Inflammatory macrophage (primary cell): Measurements from ENCODE around the gene NEURL1.

Experiments used
- DNase-seq, 2 donors: peaks; one replicate each; pipeline ENCODE4 v3.0.0-alpha.2; 2020 to 2022
- total RNA-seq, 18 experiments: gene quantifications; one replicate each; lab custom pipeline; 2026; ENCODE audit warnings: mixed read lengths in 6 of 18, inconsistent platforms in 2 of 18; lab: John Stamatoyannopoulos, UW

NEURL1 gene, protein sequence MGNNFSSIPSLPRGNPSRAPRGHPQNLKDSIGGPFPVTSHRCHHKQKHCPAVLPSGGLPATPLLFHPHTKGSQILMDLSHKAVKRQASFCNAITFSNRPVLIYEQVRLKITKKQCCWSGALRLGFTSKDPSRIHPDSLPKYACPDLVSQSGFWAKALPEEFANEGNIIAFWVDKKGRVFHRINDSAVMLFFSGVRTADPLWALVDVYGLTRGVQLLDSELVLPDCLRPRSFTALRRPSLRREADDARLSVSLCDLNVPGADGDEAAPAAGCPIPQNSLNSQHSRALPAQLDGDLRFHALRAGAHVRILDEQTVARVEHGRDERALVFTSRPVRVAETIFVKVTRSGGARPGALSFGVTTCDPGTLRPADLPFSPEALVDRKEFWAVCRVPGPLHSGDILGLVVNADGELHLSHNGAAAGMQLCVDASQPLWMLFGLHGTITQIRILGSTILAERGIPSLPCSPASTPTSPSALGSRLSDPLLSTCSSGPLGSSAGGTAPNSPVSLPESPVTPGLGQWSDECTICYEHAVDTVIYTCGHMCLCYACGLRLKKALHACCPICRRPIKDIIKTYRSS
- 0 to 2.1 (median 0.57) reads per million in 18 experiments for total RNA-seq

DNA sequence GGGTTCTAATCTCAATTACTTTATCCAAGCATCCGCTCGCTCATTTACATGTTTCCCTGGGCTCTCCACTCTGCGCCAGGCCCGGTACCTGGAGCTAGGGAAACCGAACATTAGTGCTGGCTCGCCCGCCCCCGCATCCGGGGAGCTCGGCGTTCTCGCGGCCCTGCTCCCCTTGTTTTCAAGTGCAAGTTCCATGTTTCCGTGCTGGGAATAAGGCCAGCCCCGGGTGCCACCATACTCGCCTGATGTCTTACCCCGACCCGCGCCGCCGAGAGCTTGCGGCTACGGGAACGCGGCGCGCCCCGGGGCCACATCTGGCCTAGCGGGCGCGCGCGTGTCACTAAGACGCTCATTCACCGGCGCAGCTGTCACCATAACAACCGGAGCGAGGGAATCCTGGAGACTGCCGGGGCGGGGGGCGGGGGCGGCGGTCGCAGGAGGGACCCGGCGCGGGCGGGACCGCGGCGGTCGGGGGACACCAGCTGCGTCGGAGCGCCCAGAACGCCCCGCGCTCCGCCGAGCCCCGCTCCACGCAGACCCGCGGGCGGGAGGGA, at the start of gene NEURL1:
Gene NEURL1 (plus strand): TSS at position 344 of the 554 bp plus-strand sequence. CDS start 683 bp downstream, outside the sequence.
- no peak for DNase-seq

- no peak for DNase-seq
These were observed 49.0 kb upstream of the NEURL1 start for GRCh38 chr10:103444478-103444877.

- DNase-seq: no peak
These were observed 48.1 kb upstream of the NEURL1 start for GRCh38 chr10:103445366-103445765.

- peak; percentile 57 to 71 for DNase-seq
These were observed 47.5 kb upstream of the NEURL1 start for GRCh38 chr10:103445767-103446567.

- no peak for DNase-seq
These were observed 46.3 kb upstream of the NEURL1 start for GRCh38 chr10:103447187-103447586.

DNA sequence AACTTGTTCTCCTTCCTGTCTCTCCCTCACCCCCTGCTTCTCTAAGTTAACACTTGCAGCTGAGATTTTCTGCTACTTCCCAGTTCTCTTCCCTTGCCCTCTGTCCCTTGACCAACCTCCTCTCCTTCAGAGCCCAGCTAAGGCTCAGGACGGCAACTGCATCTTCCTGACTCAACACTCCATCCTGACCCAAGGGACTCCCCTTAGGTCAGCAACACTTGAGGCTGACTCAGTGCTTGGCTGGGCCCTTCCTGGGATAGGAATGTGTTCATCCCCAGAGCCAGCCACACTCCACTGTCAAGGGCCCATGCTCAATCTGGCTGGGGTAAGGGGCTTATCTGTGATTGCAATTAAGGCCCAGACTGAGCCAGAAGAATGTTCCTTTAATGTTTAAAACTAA, 44.8 kb upstream of the NEURL1 start:
- peak; percentile 43 to 63 for DNase-seq

GRCh38 chr10:103449208-103450144, 44.0 kb upstream of the NEURL1 start:
- DNase-seq: no peak

DNA sequence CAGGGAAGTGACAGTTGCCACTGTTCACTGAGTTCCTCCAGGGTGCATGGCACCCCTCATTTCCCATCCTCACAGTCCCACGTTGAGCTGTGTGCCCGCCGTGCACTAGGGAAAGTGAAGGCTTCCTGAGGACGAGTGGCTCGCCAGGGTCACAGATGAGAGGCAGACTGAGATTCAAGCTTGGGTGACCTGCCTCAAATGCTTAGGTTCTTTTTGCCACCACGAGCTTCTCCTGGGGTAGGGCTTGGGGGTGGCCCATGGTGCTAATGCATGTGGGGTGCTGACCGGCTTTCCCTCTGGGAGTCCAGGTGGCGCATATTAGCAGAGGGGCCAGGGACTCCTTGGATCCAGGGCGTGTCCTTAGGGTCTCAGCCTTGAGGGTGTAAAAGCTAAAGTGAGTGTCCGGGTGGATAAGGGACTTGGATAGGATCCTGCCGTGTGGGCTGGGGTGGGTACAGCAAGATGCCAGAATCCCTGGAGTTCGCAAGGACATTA, 43.3 kb upstream of the NEURL1 start:
- no peak for DNase-seq

DNA sequence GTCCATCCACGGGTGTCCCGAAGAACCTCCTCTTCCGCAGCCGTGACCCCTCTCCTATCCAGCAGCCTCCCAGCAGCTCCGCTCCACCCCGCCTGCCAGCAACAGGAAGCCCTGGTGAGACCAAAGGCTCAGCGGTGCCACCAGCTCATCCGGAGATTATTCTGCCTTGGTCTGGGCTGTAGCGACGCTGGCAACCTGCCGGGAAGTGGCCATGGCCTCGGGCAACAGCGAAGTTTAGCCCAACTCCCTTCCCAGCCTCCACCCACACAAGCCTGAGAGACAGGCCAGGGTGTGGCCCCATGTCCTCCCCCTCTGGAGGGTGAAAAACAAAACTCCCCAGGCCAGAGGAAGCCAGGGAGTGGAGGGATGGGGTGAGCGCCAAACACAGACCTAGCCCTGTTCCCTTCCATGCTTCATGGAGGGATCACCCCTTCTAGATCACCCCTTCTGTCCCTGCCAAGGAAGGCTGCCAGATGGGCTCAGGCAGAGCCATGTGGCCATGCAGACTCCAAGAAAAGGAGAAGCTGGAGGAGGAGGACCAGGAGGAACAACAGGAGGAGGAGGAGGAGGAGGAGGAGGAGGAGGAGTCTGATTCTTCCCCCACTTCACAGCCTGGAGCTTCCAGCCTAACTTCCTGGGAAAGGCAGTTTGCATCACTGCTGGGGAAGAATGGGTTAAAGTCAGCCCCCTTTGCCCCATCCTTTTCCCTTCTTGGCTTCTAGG, 42.3 kb upstream of the NEURL1 start:
- DNase-seq: peak; percentile 64 to 72

GRCh38 chr10:103451831-103452505, 41.5 kb upstream of the NEURL1 start, which contains the start of gene CALHM2:
Gene CALHM2 (minus strand): TSS chr10:103452370. CDS start chr10:103449941, 2,429 bp downstream.
- peak; percentile 64 to 70 for DNase-seq

DNA sequence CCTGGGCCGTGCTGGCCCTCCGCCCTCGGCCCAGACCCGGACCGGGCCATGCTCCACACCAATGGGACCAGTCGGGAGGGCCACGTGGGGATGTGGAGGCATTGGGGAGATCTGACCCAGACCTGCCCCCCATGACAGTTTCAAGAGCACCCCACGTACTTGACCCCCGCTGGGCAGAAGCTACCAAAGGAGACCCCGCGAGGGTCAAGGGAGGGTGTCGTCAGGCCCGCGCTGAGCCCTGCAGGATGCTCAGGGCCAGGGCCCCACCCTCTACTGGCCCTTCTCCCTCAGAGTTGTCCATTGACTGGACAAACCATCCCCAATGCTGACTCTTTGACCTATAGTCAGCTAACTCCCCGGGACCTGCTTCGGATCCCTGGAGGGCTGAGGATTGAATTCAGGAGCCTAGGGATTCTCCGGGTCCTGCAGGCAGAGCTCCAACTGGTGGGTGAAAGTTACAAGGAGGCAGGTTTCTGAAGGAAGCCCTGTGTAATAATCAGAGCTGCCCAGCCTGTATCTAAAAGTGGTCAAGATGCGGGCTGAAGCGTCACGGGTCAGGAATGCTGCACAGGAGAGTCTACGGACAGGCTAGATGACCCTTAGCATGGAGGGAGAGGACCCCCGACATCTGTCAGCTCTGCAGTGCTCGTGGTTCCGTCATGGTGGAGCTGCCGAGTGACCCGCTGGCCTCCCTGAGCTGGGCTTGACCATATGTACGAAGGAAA, 40.8 kb upstream of the NEURL1 start:
- no peak for DNase-seq

DNA sequence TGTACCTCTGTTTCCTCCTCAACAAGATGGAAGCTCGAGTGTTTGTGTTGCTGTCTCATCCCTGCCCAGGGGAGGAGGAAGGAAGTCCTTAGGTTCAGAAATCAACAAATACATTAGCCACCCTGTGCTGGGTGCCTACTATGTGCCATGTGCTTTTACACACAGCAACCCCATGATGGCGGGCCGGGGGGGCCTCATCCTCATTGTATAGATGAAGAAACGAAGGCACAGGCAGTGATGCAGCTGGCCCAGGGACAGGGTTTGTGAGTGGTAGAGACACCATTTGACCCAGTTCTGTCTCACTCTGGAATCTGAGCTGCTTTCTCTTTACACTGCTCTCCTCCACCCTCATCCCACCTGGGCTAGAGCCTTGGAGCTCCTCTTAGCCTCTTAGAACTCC, 39.5 kb upstream of the NEURL1 start:
- no peak for DNase-seq

- DNase-seq: no peak
These were observed 38.3 kb upstream of the NEURL1 start for GRCh38 chr10:103455235-103455634.

DNA sequence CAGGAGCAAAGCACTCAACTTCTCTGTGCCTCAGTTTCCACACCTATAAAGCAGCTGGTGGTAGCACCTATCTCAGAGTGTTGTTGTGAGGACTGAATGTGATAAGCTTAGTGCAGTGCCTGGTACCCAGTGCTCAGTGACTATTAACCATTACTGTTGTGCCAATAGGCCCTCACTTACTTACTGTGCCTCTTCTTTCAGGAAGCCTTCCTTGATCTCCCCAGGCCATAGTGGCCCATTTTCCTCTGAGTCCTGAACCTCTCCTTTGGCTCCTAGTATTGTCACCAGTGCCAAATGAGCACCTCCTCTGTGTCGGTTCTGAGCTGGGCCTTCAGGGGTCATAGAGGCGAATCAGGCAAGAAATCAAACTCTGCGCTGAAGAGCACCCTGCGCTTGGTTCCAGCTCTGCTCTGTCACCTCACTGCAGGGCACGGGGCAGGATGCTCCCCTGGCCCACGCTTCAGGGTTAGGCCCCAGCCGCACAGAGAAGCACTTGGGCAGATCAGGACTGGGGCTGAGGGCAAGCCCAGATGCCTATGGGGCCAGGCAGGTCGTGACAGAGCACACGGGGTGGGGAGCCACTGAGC, 37.3 kb upstream of the NEURL1 start:
- DNase-seq: no peak

DNA sequence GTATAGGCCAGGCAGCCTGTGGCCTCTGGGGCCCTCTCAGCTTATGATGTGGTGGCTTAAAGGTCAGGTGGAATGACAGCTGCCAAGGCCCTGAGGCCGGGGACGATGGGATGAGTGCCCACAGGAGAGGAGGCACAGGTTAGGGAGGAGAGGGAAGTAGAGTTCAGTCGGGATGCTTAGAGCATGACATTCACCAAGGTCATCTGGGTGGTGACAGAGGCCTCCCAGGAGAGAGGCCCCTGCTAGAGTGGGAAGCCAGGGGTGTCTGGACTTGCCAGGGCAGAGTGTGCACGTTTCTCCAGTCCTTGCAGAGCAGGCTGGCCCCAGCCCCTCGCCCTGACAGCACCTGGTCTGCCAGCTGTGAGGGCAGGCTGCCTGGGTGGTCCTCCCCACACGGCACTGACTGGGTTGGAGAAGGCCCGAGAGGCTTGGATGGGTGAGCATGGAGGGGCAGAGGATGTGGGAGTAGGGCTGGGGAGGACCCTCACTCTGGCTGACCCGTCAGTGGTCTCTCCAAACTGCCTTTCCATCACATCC, 36.3 kb upstream of the NEURL1 start:
- no peak for DNase-seq

- no peak for DNase-seq
These were observed 35.5 kb upstream of the NEURL1 start for GRCh38 chr10:103457896-103458583.

- DNase-seq: peak; percentile 48 to 82
These were observed 34.8 kb upstream of the NEURL1 start, which contains the start of gene CALHM1 for GRCh38 chr10:103458720-103459119. Gene CALHM1 (minus strand): TSS chr10:103458900. CDS start chr10:103458751, 149 bp downstream.

DNA sequence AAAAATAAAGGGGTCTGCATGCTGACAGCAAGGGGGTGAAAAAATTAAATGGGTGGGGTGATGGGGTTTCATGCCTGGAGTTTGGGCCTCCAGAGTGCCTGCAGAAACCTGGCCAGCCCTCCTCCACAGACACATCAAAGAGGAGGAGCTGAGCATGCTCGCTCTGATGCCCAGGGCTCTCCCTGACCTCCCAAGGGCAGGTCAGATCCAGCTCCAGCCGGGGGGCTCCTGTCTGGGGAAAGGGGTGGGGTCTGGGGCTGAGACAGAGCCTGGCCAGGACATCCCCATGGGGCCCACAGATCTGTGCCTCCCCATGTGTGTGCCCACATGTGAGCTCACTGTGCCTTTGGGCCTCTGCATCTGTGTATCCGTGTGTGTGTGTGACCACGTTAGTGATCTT, 33.9 kb upstream of the NEURL1 start:
- no peak for DNase-seq
